Transverse colon (tissue), 4 donors: ENCODE data around the gene RGCC.

ENCODE experiments used
- POLR2A ChIP-seq: fragments of 450-650 bp; IDR thresholded peaks from one replicate; pipeline ENCODE4 v1.6.1; 2016; ENCODE audit warnings: antibody characterized with exemption, mild to moderate bottlenecking, moderate library complexity
- POLR2AphosphoS5 ChIP-seq, 3 donors: sonication (generic); formaldehyde crosslinking; IDR thresholded peaks; one replicate each; pipeline ENCODE4 v1.6.1; 2016; ENCODE audit warnings: antibody characterized with exemption in 3 of 3
- TF ChIP-seq, protein P1 (sequence below), 5 experiments: fragments of 200-600 bp in 3 of 5; fragments of 450-650 bp in 2 of 5; sonication (generic) in 3 of 5; IDR thresholded peaks; 1 replicate in 2 of 5; 2 replicates in 3 of 5; pipeline ENCODE4 v1.5.1; 2016 to 2017; ENCODE audit warnings: antibody characterized with exemption in 5 of 5, inconsistent platforms in 3 of 5, mild to moderate bottlenecking in 2 of 5, moderate library complexity in 1 of 5

DNA sequence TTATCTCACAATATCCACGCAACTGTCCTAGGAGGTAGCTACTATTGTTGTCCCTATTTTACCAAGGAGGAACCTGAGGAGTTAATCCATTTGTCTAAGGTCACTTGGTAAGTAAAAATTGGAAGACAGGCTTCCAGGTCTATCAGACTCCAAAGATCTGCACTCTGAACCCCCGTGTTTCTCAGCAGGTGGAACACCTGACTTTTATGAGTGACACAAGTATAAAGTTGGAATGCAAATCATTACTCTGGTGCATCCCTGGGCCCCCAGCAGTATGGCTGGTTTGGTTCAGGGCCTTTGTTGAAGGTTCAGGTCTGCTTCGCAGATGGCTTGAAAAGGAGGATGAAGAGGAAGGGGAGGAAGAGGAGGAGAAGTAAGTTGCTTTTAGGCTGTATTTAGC is 46.0 kb downstream of the RGCC start:
- TF ChIP-seq, protein P1, sequence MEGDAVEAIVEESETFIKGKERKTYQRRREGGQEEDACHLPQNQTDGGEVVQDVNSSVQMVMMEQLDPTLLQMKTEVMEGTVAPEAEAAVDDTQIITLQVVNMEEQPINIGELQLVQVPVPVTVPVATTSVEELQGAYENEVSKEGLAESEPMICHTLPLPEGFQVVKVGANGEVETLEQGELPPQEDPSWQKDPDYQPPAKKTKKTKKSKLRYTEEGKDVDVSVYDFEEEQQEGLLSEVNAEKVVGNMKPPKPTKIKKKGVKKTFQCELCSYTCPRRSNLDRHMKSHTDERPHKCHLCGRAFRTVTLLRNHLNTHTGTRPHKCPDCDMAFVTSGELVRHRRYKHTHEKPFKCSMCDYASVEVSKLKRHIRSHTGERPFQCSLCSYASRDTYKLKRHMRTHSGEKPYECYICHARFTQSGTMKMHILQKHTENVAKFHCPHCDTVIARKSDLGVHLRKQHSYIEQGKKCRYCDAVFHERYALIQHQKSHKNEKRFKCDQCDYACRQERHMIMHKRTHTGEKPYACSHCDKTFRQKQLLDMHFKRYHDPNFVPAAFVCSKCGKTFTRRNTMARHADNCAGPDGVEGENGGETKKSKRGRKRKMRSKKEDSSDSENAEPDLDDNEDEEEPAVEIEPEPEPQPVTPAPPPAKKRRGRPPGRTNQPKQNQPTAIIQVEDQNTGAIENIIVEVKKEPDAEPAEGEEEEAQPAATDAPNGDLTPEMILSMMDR (IDR thresholded peaks at IDR 0.05): no peak
- no peak for TF ChIP-seq POLR2A
- no peak for TF ChIP-seq POLR2AphosphoS5 (IDR thresholded peaks at IDR 0.05)
